ENCODE results near the gene FST.

Gene FST, protein sequence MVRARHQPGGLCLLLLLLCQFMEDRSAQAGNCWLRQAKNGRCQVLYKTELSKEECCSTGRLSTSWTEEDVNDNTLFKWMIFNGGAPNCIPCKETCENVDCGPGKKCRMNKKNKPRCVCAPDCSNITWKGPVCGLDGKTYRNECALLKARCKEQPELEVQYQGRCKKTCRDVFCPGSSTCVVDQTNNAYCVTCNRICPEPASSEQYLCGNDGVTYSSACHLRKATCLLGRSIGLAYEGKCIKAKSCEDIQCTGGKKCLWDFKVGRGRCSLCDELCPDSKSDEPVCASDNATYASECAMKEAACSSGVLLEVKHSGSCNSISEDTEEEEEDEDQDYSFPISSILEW

DNA sequence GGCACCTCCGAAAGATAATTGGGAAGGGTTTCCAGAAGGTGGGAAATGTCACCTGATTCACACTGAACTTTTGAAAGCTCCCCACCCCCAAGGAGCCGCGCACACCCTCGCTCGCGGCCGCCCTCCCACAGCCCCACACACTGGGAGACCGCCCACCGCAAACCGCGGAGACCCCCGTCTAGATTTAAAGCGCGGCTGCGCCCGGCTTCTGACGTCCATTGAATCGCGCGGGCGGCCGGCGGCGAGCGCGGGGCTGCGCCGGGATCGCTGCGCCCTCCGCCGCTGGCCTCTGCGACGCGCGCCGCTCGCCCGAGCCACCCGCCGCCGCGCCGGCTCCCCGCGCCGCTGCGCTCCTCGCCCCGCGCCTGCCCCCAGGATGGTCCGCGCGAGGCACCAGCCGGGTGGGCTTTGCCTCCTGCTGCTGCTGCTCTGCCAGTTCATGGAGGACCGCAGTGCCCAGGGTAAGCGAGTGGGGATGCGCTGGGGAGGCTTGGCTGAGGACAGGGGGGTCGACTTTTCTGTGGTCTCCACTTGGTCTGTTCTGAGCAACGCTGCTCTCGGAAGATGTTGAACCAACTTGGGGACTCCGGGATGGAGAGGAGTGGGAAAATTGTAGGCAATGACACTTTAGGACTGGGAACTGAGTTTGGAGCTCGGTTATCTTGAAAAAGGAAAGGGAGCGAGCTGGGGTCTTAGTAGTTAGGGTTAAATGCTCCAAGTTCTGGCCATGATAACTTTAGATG is at the start of gene FST:
FST (plus strand) TSS at position 214 of the 743 bp plus-strand sequence; CDS start at position 377, 163 bp downstream.
- FAIRE-seq (no peak), DNase-seq (ENCODE audit: extremely low spot score, insufficient read length, low read depth) (no peak)

DNA sequence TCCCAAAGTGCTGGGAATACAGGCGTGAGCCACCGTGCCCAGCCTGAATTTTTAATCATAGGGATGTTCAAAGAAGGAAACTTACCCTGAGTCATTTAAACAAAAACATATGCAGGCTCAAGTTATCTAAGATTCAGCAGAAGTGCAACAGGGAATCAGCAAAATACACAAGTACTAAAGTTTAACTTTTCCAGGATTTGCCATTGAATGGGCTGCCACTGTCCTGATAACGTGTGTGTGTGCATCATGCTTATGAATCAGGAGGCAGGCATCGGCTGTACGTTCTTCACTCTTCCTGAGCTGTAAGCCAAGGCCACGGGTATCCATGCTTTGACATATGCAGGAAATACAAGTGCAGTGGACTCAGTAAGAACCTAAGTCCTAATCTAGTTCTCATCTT is 48.8 kb upstream of the FST start:
- DNase-seq (ENCODE audit: extremely low spot score, insufficient read length, low read depth), result no peak
- no peak for FAIRE-seq

DNA sequence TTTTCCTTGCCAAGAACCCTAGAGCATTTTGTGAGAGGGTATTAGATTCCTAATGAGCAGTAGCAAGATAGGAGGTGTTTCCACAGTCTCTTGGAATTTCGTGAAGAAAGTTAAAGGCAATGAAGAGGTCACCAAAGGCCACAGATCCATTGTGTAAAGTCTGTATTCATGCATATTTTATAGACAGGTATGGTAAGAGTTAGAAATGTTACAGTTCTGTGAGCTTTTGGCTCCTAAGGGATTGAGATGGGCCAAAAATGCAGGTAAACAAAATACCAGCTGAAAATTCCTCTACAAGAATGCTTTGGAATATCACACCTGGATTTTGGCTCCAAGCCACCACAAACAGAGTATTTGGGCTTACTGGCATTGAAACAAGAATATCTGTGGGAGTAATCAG is 47.4 kb upstream of the FST start:
- DNase-seq (ENCODE audit: extremely low spot score, insufficient read length, low read depth), result no peak
- FAIRE-seq, result no peak

DNA sequence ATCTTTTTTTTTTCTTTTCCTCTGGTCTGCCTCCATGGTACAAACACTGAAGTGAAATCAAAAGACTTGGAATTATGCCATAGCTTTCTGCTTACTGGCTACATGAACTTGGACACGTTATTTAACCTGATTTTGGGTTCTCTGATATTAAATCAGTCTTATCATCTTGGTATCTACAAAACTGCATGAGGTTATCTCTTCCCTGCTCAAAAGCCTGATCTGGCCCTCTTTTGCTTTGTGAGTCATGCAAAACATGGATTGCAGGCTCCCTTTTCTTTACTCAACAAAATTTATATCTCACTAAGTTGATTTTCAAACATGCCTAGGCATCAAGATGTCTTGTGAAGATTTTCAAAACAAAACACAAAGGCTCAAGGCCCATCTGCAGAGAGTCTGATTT is 45.9 kb upstream of the FST start:
- FAIRE-seq, result no peak
- DNase-seq (ENCODE audit: extremely low spot score, insufficient read length, low read depth), result no peak

DNA sequence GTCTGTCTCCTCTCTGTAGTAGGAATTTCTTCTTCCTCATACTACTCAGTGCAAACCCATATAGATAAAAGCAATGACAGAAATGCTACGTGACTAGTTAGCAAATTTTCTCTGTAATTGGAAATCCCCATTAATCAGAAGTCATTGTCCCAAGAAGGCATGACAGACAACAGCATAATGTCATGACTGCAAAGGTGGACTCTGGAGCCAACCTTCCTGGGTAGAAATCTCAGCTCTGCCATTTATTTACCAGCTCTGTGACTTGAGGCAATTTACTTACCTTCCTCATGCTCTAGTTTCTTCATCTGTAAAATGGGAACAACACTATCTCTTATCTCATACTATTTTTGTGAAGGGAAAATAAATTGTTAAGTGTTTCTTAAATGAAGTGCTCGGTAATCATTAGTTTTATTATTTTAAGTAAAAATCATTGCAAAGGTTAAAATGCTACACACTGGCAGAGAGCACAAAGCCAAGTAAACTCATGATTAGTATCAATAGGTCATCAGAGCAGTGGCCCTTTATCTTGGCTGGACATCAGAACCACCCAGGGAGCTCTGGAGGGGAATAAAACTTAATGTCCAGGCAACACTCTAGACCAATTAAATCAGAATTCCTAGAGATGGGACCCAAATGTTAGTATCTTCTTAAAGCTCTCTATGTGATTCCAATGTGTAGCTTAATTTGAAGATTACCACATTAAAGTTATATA is 43.8 kb upstream of the FST start:
- FAIRE-seq, result no peak
- DNase-seq (ENCODE audit: extremely low spot score, insufficient read length, low read depth), result no peak

DNA sequence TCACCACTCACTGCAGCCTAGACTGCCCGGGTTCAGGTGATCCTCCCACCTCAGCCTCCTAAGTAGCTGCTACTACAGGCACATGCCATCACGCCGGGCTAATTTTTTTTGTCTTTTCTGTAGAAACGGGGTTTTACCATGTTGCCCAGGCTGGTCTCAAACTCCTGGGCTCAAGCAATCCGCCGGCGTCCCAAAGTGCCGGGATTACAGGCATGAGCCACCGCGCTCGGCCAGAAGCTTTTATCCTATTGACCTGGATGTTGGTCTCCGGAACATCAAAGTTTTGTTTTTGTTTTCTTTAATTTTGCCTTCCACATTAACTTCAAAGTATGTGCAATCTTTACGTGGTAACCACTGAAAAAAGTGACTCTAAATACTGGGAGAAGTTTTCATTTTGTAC is 42.4 kb upstream of the FST start:
- FAIRE-seq (no peak), DNase-seq (ENCODE audit: extremely low spot score, insufficient read length, low read depth) (no peak)

DNA sequence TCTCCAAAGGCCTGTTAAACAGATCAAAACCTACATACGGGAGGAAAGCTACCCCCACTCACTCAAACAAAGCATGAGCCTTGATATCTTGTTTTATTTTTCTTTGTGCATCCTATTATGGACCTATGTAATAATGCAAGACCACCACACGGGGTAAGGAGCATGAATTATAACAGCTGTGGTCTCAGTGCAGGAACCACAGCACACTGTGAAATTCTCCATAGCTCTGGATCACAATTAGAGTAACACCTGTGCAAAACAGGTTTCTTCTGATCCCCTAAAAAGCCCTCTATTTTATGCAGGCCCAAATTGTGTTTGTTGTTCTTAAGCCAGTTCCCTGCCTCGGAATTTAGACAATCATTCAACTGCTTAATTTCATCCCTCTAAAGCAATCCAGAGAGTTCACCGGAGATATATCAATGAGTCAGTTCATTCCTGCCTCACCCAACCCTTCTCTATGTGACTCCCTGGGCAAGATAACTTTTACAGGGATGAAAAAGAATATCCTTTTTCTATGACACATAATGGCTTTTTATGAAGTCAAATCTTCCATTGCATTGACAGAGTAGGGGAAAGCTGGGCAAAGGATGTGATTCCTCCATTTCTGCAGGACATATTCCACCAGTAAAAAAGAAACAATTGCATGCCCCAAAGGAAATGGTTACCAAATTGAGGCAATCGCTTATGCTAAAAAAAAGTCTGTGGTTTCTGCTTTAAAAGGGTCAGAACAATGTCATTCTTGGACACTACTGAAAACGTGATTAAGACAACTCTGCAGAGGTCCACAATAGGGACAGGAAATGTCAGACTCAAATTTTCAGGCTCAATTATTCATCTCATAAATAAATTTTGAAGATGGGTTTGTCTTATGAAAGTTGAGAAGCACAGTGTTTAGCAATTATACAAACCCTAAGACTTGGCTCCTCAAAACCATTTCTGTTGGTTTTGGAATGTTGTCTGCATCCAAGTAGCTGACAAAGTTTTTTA is 41.6 kb upstream of the FST start:
- no peak for DNase-seq (ENCODE audit: extremely low spot score, insufficient read length, low read depth)
- FAIRE-seq, result no peak

DNA sequence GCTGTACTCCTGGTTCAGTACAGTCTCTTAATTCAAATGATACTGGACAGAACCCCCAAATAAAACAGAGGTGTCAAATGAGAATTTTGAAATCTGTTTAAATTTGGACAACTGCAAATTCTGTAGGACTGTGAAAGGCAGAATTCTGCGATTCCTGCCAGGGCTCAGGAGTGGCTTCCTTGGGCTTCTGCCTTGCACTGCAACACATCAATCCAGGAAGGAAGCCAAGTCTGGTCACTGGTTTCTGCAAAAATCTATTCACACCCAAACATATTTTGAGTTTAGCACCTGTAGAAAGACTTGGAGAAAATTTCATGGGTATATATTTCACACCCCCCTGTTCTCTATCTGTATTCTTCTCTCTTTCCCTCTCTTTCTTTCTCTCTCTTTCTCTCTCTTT is 37.5 kb upstream of the FST start:
- DNase-seq (ENCODE audit: extremely low spot score, insufficient read length, low read depth) (no peak), FAIRE-seq (no peak)

DNA sequence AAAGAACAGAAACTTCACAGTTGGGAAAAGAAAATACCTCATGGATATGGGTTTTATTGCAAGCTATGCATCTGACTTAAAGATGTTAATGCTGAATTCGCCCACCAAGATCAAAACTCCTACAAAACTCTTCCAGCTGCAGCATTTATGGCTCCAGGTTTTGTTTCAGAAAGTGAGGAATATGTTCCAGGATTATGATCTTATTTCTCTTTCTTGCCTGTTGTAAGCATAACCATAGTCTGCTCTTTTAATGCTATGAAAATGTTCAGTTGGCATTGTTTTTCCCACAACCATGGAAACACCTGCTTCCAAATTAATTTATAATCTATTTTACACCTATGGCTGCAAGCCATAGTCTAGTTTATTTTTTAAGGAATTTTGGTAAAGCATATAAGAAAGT is 34.9 kb upstream of the FST start:
- DNase-seq (ENCODE audit: extremely low spot score, insufficient read length, low read depth), result no peak
- no peak for FAIRE-seq

DNA sequence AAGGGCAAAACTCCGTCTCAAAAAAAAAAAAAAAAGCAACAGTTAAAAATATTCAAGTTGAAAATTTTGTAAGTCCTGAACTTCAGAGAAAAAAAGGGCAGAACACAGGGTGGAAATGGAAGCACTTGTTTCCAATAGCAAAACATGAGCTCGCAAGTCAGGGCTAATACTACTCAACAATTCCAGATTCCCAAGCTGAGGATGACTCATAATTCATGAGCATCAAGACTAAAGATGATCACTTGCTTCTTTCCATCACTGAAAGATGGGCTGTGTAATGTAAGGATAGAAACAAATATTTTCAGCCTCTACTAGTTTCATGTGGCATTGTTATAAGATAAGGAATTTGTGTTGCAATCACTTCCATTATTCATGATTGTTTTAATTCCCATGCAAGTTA is 33.5 kb upstream of the FST start:
- FAIRE-seq (no peak), DNase-seq (ENCODE audit: extremely low spot score, insufficient read length, low read depth) (no peak)

DNA sequence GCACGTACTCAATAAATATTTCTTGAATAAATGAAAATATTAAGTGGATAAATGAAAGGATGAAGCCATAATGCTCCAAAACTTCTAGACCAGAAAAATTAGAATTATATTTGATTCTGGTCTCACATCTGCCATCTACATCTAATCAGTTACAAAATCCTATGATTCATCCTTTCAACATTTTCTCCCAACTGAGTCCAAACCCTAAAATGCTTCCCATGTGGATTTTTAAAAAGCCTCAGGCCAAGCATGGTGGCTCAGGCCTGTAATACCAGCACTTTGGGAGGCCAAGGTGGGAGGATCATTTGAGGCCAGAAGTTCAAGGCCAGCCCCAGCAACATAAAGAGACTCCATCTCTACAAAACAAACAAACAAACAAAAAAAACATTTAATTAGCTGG is 31.6 kb upstream of the FST start:
- no peak for FAIRE-seq
- DNase-seq (ENCODE audit: extremely low spot score, insufficient read length, low read depth), result no peak

DNA sequence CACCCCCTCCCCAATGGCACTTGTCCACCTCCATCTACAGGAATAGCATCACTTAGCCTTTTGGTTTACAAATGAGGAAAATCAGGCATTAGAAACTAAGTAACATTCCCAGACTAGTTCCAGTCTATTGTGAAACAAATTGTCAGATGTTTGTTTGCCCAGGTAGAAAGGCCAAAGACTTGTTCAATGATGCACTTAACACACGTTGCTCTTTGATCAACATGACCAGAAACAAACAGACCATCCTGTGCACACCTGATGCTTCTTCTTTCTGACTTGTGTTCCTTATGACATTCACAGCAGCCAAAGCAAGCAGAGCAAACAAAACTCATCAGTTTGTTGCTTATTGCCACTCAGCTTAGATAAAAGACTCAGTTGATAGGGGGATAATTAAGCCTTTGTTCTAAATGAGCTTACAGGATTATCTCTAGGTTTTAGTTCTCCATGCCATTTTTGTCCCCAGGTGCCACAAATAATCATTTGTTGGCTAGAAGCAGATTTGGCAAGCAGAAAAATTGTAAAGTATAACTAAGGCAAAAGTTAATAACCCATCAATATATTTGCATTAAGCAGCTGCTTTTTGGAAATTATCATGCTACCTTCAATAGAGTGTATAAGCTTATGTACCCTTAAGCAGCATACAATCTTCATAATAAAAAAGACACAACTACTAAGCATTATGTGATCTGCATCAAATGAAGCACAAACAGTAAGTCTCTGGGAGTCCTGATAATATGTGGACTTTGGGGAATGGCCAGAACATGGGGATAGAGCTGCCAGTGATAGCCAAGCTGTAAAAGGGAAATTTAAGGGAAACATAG is 26.3 kb upstream of the FST start:
- no peak for FAIRE-seq
- no peak for DNase-seq (ENCODE audit: extremely low spot score, insufficient read length, low read depth)

DNA sequence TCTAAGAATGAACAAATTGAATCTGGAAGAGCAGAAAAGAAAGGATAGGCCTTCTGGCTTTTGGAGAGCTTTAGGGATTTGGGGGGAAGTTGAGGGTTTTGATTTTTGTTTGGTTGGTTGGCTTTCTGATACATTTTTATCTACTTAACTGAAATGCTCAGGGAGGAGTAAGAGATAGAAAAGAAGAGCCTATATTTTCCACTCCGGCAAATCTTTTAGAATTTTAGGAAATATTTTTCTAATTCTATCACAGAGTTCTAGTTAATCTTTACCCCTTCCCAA is 25.8 kb upstream of the FST start:
- FAIRE-seq (no peak), DNase-seq (ENCODE audit: extremely low spot score, insufficient read length, low read depth) (no peak)

DNA sequence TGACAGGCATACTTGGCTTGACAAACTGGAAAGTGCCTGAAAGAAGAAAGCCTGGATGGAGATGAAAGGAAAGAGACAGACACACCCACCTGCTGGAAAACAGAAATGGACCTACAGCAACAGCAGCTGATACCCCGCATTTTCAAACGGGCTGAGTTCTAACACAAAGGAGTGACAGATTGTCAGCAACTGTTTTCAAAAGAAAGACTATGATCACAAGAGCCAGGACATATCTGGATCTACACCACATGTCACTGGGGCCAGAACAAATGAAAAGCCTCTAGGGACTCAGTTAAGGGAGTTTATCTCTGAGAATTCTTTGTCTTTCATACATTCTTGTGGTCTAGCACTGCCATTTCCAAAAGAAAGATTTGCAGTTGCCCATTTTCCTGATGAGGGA is 24.1 kb upstream of the FST start:
- FAIRE-seq (no peak), DNase-seq (ENCODE audit: extremely low spot score, insufficient read length, low read depth) (no peak)

DNA sequence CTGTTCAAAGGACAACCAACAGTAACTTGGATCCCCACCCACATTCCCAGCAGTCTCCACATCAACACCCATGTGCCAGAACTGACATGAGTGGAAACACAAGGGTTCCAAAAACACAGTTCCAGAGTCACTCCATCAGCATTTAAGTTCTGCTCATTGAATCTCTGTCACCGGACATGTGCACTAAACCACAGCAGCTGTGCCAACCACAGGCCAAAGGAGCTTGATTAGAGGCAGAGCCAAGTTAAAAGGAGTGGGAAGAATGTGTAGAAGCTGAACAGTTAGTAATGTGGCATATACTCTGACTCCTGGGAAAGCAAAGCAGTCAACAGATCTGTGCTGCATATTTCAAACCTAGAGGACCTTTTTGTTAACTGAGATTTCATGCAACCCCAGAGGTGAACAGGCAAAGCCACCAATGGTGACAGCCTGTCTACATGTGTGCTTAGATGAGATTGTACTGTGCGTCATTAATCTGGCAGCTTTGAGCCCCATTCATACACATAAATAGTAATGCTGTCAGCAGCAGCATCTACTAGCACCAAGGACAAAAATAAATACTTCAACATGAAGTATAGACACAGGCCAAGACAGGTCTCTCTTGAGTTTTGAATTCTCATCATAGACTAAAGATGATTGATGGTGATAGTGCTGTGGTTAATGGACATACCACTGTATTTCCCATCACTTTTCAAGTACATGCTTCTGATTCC is 16.4 kb upstream of the FST start:
- FAIRE-seq (no peak), DNase-seq (ENCODE audit: extremely low spot score, insufficient read length, low read depth) (no peak)

DNA sequence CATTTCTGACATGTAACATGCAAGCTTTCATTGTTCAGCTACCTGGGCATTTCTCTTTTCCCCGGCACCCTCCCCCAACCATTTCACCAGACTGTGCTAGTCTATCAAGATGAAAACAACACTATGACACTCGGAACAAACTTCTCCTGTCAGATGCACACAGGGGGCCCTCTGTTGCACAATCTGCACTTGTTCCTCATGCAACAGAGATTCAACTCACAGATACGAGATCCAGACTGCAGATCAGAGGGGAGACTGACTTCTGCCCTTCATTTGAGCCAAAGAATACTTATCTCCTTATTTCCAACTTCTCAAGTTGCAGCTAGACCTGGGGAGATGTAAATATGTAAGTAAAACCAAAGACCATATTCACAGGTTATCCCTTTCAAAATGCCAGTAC is 15.7 kb upstream of the FST start:
- FAIRE-seq (no peak), DNase-seq (ENCODE audit: extremely low spot score, insufficient read length, low read depth) (no peak)

DNA sequence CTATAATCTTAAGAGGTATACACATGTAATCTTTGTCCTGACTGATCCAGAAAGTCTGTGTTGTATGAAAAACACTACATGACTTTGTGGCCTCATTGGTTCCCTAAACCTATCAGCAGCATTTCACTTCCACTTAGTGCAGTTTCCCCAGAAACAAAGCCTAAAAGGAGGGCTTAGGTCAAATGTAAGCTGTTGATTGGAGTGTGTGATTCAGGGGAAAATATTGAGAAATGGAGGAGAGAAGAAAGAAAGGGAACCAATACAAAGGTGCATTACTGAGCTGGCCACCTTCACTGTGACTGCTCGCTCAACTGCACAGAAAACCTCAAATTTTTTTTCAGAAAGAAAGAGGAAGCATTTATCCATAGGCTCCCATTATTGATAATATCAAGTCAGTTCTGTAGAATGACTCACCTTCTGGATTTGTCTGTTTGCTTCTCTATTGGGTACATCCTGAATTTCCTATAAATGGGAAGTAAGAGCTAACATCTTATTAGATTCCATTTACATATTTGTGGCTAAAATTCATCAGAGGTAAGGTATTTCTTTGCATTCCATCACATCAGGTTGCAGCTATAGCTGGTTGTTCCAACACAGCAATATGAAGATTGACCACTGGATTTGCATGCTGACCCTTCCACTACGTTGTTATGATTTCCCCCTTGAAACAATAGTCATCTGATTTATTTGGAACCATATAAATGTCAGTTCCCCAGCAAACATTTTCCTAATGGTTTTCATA is 10.3 kb upstream of the FST start:
- FAIRE-seq (no peak), DNase-seq (ENCODE audit: extremely low spot score, insufficient read length, low read depth) (no peak)

DNA sequence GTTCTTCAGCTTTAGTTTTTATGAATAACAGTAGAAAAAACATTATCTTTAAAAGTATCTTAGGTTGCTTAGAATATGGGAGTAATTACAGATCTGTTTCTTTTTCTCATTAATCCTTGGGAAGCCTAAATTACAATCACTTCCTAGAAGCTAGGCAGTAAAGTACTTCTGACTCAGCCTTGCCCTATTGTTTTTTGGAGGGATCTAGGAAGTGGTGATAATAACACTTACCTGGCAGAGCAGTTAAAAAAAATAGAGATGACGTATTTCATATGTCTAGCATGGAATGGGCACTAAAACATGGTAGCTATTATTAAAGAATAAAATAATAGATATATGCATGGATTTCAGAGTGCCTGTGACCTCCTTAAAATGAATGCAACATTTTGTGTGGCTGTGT is 8.2 kb upstream of the FST start:
- no peak for FAIRE-seq
- no peak for DNase-seq (ENCODE audit: extremely low spot score, insufficient read length, low read depth)

Data from GM18507 (cell line).